Endothelial cell of umbilical vein (primary cell): ENCODE results near the gene SOD3.

Experiments used
- EZH2 ChIP-seq: IDR thresholded peaks from 2 replicates; pipeline ENCODE4 v1.6.1; 2012; ENCODE audit warnings: borderline replicate concordance, low read depth, mild to moderate bottlenecking, moderate library complexity, low read length, inconsistent platforms; ENCODE audit not compliant: severe bottlenecking
- JUN ChIP-seq: IDR thresholded peaks from 2 replicates; pipeline ENCODE4 v1.6.1; 2011; ENCODE audit warnings: borderline replicate concordance, low read depth; ENCODE audit not compliant: insufficient read length, insufficient read depth
- MYC ChIP-seq: IDR thresholded peaks from one replicate; pipeline ENCODE4 v1.6.1; 2011; ENCODE audit warnings: mild to moderate bottlenecking, low read depth, low read length
- POLR2AphosphoS5 ChIP-seq: IDR thresholded peaks from 2 replicates; pipeline ENCODE4 v1.6.1; 2012; ENCODE audit warnings: low read depth, mild to moderate bottlenecking, control low read depth, low read length, moderate library complexity; ENCODE audit not compliant: insufficient read depth
- TF ChIP-seq, protein P1 (sequence below), 2 donors: IDR thresholded peaks; 1 replicate in 1 of 2; 2 replicates in 1 of 2; pipeline ENCODE4 v1.5.1; 2011; ENCODE audit warnings: low read length in 2 of 2, mild to moderate bottlenecking in 2 of 2, moderate library complexity in 2 of 2, control low read depth in 1 of 2, inconsistent platforms in 1 of 2, low read depth in 1 of 2; ENCODE audit not compliant: insufficient read depth in 1 of 2; ENCODE audit errors: extremely low read depth in 1 of 2

DNA sequence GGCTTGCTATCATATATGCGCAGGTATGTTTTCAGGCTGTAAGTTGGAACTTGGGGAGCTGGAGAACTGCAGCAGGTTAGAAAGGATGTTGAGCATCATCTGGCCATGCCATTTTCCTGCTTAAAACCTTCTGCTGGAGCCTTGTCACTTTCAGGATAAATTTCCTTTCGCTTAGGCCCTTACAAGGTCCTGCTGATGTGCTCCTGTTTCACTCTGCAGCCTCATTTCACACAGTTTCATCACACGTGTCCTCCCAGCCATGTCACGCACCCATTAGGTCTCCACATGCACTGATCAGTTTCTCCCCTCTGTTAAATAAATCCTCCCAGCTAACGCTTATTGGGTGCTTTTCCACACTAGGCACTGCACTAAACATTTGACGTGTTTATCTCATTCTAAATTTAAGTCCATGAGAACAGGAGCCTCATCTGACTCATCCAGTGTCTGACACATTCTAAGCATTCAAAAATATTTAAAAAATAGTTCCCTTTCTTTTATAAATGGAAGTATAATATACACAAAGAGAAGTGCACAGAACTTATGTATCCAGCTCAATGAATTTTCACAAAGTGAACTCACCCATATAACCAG is 14.5 kb downstream of the SOD3 start:
- TF ChIP-seq, protein P1, sequence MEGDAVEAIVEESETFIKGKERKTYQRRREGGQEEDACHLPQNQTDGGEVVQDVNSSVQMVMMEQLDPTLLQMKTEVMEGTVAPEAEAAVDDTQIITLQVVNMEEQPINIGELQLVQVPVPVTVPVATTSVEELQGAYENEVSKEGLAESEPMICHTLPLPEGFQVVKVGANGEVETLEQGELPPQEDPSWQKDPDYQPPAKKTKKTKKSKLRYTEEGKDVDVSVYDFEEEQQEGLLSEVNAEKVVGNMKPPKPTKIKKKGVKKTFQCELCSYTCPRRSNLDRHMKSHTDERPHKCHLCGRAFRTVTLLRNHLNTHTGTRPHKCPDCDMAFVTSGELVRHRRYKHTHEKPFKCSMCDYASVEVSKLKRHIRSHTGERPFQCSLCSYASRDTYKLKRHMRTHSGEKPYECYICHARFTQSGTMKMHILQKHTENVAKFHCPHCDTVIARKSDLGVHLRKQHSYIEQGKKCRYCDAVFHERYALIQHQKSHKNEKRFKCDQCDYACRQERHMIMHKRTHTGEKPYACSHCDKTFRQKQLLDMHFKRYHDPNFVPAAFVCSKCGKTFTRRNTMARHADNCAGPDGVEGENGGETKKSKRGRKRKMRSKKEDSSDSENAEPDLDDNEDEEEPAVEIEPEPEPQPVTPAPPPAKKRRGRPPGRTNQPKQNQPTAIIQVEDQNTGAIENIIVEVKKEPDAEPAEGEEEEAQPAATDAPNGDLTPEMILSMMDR (IDR thresholded peaks at IDR 0.05; ENCODE audit: extremely low read depth in 1 of 2, insufficient read depth in 1 of 2, low read depth in 1 of 2, low read length in 2 of 2): no peak
- TF ChIP-seq POLR2AphosphoS5 (no peak), EZH2 (no peak), JUN (no peak), MYC (no peak)
